ENCODE results near the gene LINGO4. TPM values are rescaled to one million over a fixed set of nuclear protein-coding genes. Genes with fewer than 3 reads are reported as not detected.

Gene LINGO4
- total RNA-seq, 1 donor from 2014 or later: not detected

DNA sequence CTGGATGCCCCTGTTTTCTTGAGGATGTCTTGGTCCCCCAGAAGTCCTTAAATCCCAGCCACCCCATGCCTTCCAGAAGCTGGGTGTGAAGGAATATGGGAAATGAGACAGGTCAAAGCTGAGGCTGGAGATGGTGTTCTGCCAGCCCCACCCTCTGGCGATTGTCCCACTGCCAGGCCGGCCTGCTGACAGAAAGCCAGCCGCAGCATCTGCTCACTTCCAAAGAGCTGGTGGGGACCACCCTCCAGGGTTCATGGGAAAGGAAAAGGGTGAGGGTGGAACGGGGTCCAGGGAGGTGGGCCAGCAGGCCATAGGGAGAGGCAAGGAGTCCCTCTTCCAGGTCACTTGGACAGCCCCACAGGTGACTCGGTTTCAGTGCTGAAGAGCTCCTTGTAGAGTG lies 1.9 kb upstream of the LINGO4 start:
- H3K4me1 Mint-ChIP-seq (ENCODE audit: unreplicated experiment): no peaks in the 10 kb centered on the region

GRCh38 chr1:151806170-151806569 lies 951 bp upstream of the LINGO4 start:
- Mint-ChIP-seq H3K27ac (ENCODE audit: unreplicated experiment) (no peak overlapping the region), H3K9me3 (ENCODE audit: unreplicated experiment) (no peaks in the 10 kb centered on the region), H3K4me3 (ENCODE audit: unreplicated experiment) (no peak overlapping the region), H3K27me3 (ENCODE audit: unreplicated experiment) (peaks cover 65% of the 10 kb centered on the region), H3K4me1 (ENCODE audit: unreplicated experiment) (no peaks in the 10 kb centered on the region), H3K36me3 (ENCODE audit: unreplicated experiment) (no peaks in the 10 kb centered on the region)
- TF ChIP-seq CTCF (IDR thresholded peaks at IDR 0.05): no peak
- DNase-seq (ENCODE audit: extremely low spot score, unreplicated experiment): peak; percentile 81

More for the DNA sequence above, 1.9 kb upstream of the LINGO4 start:
- Mint-ChIP-seq H3K27ac (ENCODE audit: unreplicated experiment) (no peak overlapping the region), H3K36me3 (ENCODE audit: unreplicated experiment) (no peaks in the 10 kb centered on the region), H3K4me3 (ENCODE audit: unreplicated experiment) (no peak overlapping the region), H3K27me3 (ENCODE audit: unreplicated experiment) (peaks cover 65% of the 10 kb centered on the region), H3K9me3 (ENCODE audit: unreplicated experiment) (no peaks in the 10 kb centered on the region)
- peak; percentile 80 for DNase-seq (ENCODE audit: extremely low spot score, unreplicated experiment)
- TF ChIP-seq CTCF (IDR thresholded peaks at IDR 0.05): no peak

- H3K27me3 Mint-ChIP-seq (ENCODE audit: unreplicated experiment): peaks cover 75% of the 10 kb centered on the region
- H3K4me1 Mint-ChIP-seq (ENCODE audit: unreplicated experiment): no peaks in the 10 kb centered on the region
- no peak for DNase-seq (ENCODE audit: extremely low spot score, unreplicated experiment)
- H3K9me3 Mint-ChIP-seq (ENCODE audit: unreplicated experiment): no peaks in the 10 kb centered on the region
- TF ChIP-seq CTCF (IDR thresholded peaks at IDR 0.05): no peak
- H3K4me3 Mint-ChIP-seq (ENCODE audit: unreplicated experiment): no peak overlapping the region
- no peak overlapping the region for H3K27ac Mint-ChIP-seq (ENCODE audit: unreplicated experiment)
- H3K36me3 Mint-ChIP-seq (ENCODE audit: unreplicated experiment): no peaks in the 10 kb centered on the region
Measured at GRCh38 chr1:151803915-151804314, 1.3 kb downstream of the LINGO4 start.

- H3K4me3 Mint-ChIP-seq (ENCODE audit: unreplicated experiment): no peak overlapping the region
- TF ChIP-seq CTCF (IDR thresholded peaks at IDR 0.05): no peak
- peaks cover 73% of the 10 kb centered on the region for H3K27me3 Mint-ChIP-seq (ENCODE audit: unreplicated experiment)
- H3K27ac Mint-ChIP-seq (ENCODE audit: unreplicated experiment): no peak overlapping the region
- no peak for DNase-seq (ENCODE audit: extremely low spot score, unreplicated experiment)
- no peaks in the 10 kb centered on the region for H3K9me3 Mint-ChIP-seq (ENCODE audit: unreplicated experiment)
- H3K36me3 Mint-ChIP-seq (ENCODE audit: unreplicated experiment): no peaks in the 10 kb centered on the region
- H3K4me1 Mint-ChIP-seq (ENCODE audit: unreplicated experiment): no peaks in the 10 kb centered on the region
Measured at GRCh38 chr1:151803164-151803563, 2.1 kb downstream of the LINGO4 start.

- Mint-ChIP-seq H3K27me3 (ENCODE audit: unreplicated experiment) (peaks cover 65% of the 10 kb centered on the region), H3K36me3 (ENCODE audit: unreplicated experiment) (no peaks in the 10 kb centered on the region), H3K4me1 (ENCODE audit: unreplicated experiment) (no peaks in the 10 kb centered on the region), H3K4me3 (ENCODE audit: unreplicated experiment) (no peak overlapping the region), H3K27ac (ENCODE audit: unreplicated experiment) (no peak overlapping the region), H3K9me3 (ENCODE audit: unreplicated experiment) (no peaks in the 10 kb centered on the region)
- peak; percentile 82 for DNase-seq (ENCODE audit: extremely low spot score, unreplicated experiment)
- no peak for TF ChIP-seq CTCF (IDR thresholded peaks at IDR 0.05)
Measured at GRCh38 chr1:151802372-151802771, 2.8 kb downstream of the LINGO4 start.

Data from osteocyte (in vitro differentiated cells).